ENCODE measurements around the gene VENTX. TPM values are rescaled to one million over a fixed set of nuclear protein-coding genes. Genes with fewer than 3 reads are reported as not detected.

The VENTX gene
- total and polyA plus RNA-seq, 7 donors, result 0.36 to 1.4 (median 0.83) TPM; not detected in 2

DNA sequence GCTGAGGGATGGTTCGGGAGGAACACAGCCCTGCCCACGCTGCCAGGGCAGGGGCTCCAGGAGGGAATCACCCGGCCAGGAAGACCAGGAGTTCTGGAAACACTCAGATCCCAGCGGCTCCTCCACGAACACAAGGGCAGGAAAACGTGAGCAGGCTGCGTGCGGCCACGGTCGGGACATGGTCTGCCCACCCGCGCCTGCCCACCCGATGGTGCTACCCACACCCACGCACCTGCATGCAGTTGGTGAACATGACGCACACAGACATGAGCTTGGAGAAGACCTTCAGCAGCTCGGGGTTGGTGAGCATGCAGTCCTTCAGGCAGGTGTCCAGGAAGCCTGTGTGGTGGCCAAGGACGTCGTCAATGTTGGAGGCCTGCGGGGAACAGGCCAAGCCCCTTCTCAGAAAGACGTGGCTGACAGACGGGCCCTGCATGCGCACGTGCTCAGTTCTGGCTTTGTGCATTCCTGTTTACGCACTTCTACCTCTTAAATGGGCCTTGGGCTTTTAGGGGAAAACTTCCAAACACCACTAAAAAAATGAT is 45.3 kb downstream of the VENTX start:
- H3K36me3 ChIP-seq, result peaks cover 37 to 93% (median 59%) of the 10 kb centered on the region in 4 donors
- WGBS, 2 donors, result 93 to 95% methylated on average over 24 of the region's 24 CpGs
- intact Hi-C loops (cut with DNase I), result no loop called here

GRCh38 chr10:133283931-133284330 is 46.3 kb downstream of the VENTX start:
- intact Hi-C loops (cut with DNase I), result no loop called here
- Histone ChIP-seq H3K27me3 (no peaks in the 10 kb centered on the region), H3K9me3 (no peaks in the 10 kb centered on the region), H3K4me3 (no peak overlapping the region), H3K36me3 (peaks cover 47 to 100% (median 67%) of the 10 kb centered on the region in 4 donors), H3K4me1 (no peaks in the 10 kb centered on the region), H3K27ac (no peak overlapping the region)
- WGBS, 2 donors, result 96 to 97% methylated on average over 24 of the region's 24 CpGs
- TF ChIP-seq EP300 (IDR thresholded peaks at IDR 0.05) (no peak), POLR2AphosphoS5 (IDR thresholded peaks at IDR 0.05) (no peak), POLR2A (IDR thresholded peaks at IDR 0.05) (no peak)
- TF ChIP-seq, protein P1, sequence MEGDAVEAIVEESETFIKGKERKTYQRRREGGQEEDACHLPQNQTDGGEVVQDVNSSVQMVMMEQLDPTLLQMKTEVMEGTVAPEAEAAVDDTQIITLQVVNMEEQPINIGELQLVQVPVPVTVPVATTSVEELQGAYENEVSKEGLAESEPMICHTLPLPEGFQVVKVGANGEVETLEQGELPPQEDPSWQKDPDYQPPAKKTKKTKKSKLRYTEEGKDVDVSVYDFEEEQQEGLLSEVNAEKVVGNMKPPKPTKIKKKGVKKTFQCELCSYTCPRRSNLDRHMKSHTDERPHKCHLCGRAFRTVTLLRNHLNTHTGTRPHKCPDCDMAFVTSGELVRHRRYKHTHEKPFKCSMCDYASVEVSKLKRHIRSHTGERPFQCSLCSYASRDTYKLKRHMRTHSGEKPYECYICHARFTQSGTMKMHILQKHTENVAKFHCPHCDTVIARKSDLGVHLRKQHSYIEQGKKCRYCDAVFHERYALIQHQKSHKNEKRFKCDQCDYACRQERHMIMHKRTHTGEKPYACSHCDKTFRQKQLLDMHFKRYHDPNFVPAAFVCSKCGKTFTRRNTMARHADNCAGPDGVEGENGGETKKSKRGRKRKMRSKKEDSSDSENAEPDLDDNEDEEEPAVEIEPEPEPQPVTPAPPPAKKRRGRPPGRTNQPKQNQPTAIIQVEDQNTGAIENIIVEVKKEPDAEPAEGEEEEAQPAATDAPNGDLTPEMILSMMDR (IDR thresholded peaks at IDR 0.05), result no peak
- no peak for DNase-seq

More for the DNA sequence above, 45.3 kb downstream of the VENTX start:
- TF ChIP-seq, protein P1 (IDR thresholded peaks at IDR 0.05), result no peak
- TF ChIP-seq EP300 (IDR thresholded peaks at IDR 0.05) (no peak), POLR2A (IDR thresholded peaks at IDR 0.05) (no peak), POLR2AphosphoS5 (IDR thresholded peaks at IDR 0.05) (no peak)
- Histone ChIP-seq H3K4me3 (no peak overlapping the region), H3K4me1 (no peaks in the 10 kb centered on the region), H3K9me3 (no peaks in the 10 kb centered on the region), H3K27me3 (no peaks in the 10 kb centered on the region), H3K27ac (no peak overlapping the region)
- no peak for DNase-seq

DNA sequence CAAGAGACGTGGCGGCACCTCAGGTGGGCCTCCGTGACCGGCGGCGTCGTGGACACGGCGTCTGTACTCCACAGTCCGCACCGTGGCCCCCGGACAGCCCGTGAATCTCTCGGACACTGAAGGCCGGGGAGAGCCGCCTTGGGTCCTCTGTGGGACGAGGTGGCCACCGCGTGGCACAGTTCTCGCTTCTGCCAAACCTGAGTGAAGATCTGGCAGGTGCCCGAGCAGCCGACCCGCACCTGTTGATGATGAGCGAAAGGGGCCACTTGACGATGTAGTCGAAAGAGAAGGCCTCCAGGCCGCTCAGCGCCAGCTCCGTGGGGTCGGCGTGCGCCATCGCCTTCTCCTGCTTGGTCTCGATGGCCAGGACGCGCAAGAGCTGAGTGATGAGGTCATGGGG is 47.6 kb downstream of the VENTX start:
- Histone ChIP-seq H3K27me3 (no peaks in the 10 kb centered on the region), H3K36me3 (peaks cover 48 to 100% (median 76%) of the 10 kb centered on the region in 4 donors), H3K9me3 (no peaks in the 10 kb centered on the region), H3K27ac (no peak overlapping the region), H3K4me3 (no peak overlapping the region), H3K4me1 (no peaks in the 10 kb centered on the region)
- DNase-seq, result no peak
- intact Hi-C loops (cut with DNase I), result no loop called here
- 96% methylated on average over 36 of the region's 36 CpGs for WGBS, 2 donors
- TF ChIP-seq, protein P1 (IDR thresholded peaks at IDR 0.05), result no peak
- TF ChIP-seq POLR2A (IDR thresholded peaks at IDR 0.05) (no peak), POLR2AphosphoS5 (IDR thresholded peaks at IDR 0.05) (no peak), EP300 (IDR thresholded peaks at IDR 0.05) (no peak)

- intact Hi-C loops (cut with DNase I), result no loop called here
- WGBS, 2 donors, result 90 to 92% methylated on average over 18 of the region's 18 CpGs
- peaks cover 48 to 97% (median 71%) of the 10 kb centered on the region in 4 donors for H3K36me3 ChIP-seq
- no peak overlapping the region for H3K27ac ChIP-seq
- H3K9me3 ChIP-seq, result no peaks in the 10 kb centered on the region
- no peak overlapping the region for H3K4me3 ChIP-seq
- TF ChIP-seq, protein P1 (IDR thresholded peaks at IDR 0.05), result no peak
- TF ChIP-seq POLR2A (IDR thresholded peaks at IDR 0.05), result no peak
- no peak for TF ChIP-seq POLR2AphosphoS5 (IDR thresholded peaks at IDR 0.05)
- TF ChIP-seq EP300 (IDR thresholded peaks at IDR 0.05), result no peak
- H3K4me1 ChIP-seq, result no peaks in the 10 kb centered on the region
- no peak for DNase-seq
- no peaks in the 10 kb centered on the region for H3K27me3 ChIP-seq
Measured at GRCh38 chr10:133286366-133286765, 48.7 kb downstream of the VENTX start.

All from sigmoid colon (tissue), 7 donors.